Fibroblast of the conjunctiva (primary cell): ENCODE results near the gene ELP4.
"Not testable (repeated sequence)": the region's sequence is repeated elsewhere in the genome, so short reads cannot be mapped to it uniquely, and the experiment has no call there.

ENCODE experiments used
- DNase-seq: peaks from one replicate; pipeline ENCODE4 v3.0.0-alpha.2; 2010; ENCODE audit warnings: low read depth

ELP4 gene

DNA sequence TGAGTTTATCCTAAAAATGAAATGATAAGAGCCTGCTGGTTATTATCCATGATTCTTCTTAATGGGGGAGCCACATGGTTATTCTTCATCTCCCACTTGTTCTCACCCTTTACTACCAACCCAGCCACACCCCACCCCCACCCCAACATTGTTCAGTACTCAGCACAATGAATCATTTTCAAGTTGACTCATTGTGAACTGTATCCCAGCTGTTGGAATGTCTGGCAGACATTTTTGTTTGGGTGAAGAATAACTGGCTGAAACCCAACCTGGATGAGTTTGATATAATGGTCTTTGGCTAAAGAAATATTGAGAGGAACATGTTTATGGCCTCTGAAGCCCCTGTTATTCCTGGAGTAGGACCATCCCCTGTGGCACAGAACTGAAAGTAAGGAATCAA, 136.2 kb downstream of the ELP4 start:
- DNase-seq = peak; percentile 68

DNA sequence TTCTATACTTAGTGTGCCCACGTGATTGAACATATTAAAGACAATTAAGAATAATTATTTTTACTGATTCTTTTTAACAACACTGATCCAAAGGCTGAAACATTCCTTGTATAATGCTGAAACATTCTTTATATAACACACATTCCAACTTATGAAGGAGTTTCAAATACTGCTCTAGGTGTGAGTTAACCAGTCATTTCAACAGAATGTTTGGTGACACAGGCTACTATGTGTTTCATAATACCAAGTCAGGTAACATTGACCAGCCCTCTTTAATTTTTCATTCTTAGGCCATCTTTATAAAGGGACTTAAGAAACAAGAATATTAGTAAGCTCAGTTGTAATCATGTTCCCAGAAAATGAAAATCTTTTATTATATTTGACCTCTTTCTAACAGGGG, 136.6 kb downstream of the ELP4 start:
- DNase-seq = no peak

DNA sequence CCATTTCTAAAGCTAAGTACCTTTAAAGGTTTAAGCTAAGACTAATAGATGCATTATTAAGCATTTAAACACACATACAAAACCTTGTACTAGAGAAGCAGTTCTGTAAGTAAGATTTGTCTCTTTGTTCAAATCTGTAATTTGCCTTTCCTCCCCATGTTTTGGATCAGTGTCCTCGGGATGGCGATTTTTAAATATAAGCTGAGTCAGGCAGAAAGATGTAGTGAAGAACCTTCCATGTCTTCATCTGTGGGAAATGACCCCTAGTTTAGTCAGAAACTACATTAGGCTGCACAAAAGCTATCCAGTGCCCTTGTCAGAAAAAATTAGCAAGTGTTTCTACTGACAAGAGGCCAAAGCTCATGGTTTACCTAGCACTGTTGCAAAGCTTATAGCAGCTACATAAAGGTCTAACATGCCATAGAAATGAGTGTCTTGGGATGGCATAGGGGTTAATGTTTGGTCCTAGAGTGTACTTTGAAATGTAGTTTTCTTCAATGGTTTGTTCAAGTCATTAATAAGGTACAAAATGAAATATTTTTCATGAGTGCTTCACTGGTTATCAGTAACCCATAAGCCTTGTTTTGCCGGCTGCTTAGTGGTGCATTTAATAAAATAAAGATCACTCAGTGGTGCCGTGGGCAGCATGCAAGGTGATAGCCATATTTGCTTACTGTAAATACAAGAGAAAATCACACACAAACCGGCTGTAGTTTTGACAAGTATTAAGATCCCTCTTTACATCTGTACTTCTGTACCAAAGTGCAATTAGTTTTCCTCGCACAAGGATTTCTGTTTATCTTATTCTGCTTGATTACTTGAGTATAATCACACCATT, 139.8 kb downstream of the ELP4 start:
- no peak for DNase-seq

DNA sequence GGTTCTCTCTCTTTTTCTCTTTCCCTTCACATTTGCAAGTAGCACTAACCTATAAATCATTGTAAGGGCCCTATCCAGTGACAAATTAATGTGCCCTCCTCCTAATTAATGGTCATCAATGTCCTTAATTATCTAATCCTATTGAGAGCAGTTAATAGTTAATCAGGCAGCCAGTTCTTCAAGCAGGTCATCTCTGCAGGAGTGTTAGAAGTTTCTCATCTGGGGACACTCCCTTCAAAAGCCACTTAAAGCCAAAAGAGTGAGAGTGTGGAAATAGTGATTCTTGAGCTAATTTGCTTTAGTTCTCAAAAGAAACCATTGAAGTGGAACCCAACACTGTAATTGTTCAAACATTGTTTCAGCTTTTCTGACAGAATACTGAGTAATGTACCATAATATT, 141.6 kb downstream of the ELP4 start:
- DNase-seq = no peak

DNA sequence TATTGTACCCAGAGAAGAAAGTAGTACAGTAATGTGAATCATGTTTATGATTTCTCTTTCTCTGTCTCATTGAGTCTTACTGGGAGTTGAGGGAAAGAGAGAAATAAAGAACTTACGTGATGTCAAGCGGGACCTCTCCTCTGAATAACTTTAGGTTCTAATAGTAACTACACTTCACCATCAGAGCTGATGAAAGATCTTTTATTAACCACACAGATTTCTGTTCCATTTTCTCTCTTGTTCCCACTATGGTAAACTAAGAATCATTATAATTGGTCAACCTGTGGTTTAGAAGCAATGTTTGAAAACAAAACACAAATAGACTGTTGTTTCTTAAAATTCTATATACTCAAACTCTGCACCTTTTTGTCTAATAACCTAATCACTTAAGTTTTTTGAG, 142.3 kb downstream of the ELP4 start:
- no peak for DNase-seq

DNA sequence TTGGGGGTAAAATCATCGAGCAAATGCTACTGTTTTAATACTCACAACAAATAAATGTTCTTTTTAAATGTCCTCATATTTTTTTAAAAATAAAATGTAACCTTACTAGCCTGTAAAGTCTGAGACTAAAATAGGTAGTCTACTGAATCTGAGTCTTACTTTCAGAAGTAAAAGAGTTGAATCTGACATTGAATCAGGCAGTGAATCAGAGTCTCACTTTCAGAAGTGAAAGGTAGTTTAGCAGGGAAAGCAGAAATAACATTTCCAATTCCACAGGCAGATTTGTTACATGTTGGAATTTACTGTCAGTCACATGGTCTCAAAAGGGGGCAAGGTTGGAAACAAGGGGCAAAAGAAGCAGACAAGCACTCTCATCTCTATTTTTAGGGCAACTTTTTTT, 143.0 kb downstream of the ELP4 start:
- DNase-seq = no peak

DNA sequence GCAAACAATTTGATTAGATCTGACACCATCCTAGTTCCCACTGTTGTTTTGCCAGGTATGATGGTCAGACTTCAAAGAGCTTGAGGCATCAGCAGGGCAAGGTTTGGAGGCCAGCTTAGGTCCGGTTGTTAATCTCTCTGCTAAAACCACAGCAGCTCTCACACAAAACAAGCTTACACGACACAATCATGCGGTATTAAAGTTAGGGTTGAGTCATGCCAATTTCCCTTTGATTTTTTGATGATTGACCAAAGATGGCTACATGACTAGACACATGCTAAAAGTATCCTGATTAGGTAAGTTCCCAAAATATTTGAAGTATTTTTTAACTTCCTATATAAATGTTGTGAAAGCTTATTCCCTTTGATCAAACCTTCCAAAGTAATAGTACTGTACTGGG, 145.9 kb downstream of the ELP4 start:
- no peak for DNase-seq

DNA sequence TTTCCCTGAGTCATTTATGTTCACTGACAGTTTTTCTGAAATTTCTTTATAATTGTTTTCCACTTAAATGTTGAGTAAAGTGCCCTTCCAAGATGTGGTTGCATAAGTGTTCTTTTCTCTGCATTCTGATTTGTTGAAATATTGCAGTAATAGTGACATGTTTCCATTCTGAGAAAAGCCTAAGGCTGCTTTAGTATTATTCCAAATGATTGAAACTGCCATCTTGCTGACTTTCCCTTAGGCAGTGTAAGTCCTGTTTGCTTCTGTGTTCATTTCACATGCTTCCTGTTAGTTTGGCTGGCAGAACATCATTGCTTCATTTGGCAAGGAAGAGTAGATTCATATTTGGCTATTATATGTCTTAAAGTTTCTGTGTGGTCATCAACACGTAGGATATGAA, 146.5 kb downstream of the ELP4 start:
- no peak for DNase-seq

DNA sequence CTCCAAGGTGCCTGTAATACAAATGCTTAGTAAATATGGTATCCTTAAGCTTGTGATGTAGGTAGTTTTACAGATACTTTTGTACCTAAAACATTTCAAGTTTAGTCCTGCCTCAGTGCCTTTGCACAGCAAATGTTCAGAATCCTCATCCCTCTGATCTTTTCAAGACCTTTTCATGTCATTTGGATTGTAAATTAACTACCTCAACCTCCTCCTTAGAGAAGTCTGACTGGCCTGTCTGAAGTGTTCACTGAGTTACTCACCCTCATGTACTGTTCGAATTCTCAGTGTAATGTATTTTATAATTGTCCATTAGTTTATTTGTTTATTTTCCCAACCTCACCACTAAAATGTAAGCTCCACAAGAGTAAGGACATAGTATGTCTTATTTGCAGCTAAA, 147.5 kb downstream of the ELP4 start:
- DNase-seq = no peak

DNA sequence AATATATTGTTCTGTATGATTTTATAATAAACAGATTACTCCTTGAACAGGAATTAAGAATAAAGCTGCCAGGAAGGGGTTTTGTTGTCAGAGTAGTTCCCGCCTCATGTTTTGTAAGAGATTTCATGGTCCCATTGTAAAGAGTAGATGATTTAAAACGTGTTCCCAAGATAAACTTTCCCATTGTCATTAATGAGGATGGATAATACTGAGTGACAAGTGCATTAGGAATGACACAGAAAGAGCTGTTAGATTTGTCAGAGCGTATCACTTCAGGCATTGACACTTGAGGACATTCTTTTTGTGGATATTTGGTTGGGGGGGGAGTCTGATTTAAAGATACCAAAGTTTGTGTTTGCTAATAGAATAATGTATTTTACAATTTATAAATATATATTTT, 154.6 kb downstream of the ELP4 start:
- no peak for DNase-seq

DNA sequence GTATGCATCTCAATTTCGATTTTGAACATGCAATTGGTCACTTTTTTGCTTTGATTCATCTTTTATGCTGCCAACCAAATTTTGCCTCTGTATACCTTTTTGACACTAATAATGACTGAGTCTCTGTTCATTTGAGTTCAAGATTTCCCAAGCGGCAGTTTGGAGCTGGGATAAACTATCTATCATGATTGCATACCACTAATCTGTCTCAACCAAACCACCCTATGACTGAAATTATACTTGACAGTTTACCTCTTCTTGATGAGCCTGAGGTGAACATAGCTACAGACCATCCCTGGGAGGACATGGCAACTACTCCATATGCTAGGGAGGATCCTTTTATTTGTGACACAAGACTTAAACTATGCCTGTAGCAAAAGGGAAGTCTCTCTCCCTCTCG, 155.4 kb downstream of the ELP4 start:
- no peak for DNase-seq

DNA sequence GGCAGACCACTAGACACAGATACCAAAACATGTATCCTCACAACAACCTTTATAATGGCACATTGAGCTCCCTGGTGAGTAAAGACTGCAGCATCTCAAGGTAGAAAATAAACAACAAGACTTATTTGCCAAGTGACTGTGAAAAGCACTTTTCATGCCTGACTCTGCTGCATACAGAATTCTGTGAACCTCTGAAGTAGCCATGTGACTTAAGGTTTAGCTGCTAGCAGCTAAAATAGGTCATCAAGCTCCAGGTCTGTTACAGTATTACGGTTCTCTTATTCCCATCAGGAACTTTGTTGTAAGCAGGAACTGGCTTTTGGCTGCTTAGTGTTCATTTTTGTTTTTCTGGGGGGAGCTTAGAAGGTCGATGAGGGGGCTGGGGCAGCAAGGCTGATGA, 162.1 kb downstream of the ELP4 start:
- DNase-seq = no peak

DNA sequence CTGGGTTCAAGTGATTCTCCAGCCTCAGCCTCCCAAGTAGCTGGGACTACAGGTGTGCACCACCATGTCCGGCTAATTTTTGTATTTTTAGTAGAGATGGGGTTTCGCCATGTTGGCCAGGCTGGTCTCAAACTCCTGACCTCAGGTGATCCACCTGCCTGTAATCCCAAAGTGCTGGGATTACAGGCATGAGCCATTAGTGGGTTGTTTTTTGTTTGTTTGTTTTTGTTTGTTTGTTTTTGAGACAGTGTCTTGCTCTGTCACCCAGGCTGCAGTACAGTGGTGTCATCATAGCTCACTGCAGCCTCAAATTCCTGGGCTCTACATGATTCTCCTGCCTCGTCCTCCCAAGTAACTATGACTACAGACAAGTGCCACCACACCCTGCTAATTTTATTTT, 163.5 kb downstream of the ELP4 start:
- not testable (repeated sequence) for DNase-seq

DNA sequence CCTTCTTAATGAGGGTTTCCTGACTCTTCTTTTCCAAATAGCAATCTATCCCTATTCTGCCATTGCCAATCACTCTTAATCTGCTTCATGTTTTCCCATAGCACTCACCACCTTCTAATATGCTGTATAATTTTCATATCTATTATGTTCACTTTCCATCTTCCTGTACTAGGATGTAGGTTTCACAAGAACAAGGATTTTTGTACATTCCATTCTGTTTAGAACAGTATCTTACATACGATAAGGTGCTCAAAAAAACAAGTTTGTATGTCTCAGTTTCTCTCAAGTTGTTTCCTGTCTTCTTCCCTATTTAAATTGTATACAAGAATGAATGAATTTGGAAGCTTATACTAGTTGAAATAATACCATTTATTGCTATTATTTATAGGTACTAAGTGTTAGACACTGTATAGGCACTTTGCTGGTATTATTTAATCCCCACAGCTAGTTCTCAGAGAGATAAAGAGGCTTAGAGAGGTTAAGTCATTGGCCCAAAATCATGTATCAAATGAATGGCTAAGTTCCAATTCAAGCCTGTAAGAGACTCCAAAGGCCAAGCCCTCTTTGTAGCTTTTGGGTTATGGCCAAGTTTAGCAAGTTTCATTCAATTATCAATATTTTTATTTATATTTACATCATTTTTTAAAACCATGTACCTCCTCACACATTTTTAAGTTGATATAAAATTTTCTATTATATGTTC, 166.9 kb downstream of the ELP4 start:
- no peak for DNase-seq

DNA sequence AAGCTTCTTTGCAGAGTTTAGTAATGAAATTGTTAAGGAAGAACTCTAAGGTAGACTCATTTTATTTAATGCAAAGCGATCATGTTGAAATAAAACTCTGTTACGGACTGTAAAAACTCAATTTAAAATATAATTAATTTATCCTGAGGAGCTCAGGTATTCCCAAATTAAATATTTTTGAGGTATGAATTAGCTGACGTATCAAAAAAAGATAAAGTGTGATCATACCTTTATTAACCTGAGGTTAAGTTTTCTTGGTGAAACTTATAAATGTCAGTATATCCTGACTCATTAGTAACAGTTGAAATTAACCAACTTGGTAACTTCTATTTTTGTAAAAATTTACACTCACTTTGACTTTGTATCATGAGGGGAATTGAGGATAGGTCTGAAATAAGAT, 171.2 kb downstream of the ELP4 start:
- DNase-seq = no peak

DNA sequence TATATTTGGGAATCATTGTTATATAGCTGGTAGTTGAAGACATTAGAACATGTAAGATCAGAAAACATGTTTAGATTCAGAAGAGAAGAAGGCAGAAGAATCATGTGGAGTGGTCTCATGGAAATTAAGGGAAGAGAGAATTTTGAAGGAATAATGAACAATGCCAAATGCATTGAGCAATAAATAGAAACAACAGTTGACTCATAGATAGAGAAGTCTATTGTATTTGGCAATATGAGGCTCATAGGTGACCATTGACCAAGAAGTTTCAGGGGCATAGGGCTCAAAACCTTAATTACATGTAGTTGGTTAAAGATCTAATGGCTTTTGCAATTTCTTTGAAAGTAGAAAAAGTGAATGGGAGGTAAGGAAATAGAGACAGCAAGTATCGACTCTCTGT, 177.7 kb downstream of the ELP4 start:
- no peak for DNase-seq

DNA sequence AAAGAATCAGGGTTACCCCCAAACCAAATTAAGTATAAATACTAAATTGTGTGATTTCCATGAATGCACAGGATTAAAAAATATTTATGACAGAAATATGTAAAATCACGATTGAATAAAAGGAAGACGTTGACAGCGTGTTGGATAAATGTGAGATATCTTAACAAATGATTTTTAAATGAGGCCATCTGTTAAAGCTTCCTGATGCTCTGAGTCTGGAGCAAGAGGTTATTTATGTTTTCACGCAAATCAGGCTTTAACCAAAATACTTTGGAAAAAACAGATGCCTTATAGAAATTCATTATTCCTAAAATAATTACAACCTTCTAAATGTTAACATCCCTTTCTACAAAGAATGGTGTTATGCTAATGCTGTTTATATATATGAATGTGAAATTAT, 178.3 kb downstream of the ELP4 start:
- DNase-seq = no peak

DNA sequence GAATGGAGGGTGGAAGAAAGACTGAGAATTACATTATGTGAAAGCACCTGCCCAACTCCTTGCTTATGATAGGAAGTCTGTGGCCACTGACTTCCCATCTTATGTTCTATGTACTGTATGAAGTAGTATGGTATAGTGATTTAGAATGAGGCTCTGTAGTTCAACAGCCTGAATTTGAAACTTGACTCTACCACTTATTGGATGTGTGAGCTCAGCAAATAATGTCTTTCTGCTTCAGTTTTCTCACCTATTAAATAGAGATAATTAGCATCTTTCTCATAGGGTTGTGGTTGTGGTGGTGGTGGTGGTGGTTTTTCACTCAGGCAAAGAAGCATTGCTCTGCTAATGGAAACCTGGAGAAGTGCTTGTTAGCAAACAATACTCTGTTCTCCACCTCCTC, 180.0 kb downstream of the ELP4 start:
- DNase-seq = no peak

DNA sequence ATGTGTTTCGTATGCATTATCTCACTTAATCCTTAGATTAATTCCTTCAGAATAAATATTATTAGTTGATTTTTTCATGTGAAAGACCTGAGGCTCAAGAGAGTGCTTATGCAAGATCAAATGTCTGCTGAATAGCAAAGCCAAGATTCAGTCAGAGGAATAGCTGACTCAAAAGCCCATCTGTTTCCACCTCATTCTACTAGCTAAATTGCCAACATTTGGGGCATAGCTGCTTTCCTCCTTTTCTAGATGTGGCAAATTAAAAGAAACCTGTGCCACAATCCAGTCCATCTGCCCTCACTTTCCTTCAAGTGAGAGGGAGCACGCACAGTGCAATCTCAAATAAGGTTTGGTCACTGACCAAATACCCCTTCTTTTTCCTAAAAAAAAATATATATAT, 180.5 kb downstream of the ELP4 start:
- no peak for DNase-seq

DNA sequence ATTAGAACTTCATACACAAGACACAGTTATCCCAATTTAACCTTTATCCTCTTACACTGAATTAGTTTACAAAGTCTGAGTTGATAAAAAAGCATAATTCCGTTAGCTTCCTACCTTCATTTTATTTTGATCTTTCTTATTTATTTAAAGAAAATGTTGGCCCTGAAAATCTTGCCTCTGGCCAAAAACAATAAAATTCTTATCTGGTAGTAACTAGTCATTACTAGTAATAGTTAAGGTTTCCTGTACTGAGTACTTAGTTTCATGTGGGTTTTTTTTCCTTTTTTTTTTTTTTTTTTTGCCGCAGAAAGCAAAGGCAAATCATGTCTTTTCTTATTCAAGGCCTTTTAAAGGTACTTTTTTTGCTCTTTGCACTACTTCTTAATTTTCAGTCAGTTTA, 180.9 kb downstream of the ELP4 start:
- no peak for DNase-seq

DNA sequence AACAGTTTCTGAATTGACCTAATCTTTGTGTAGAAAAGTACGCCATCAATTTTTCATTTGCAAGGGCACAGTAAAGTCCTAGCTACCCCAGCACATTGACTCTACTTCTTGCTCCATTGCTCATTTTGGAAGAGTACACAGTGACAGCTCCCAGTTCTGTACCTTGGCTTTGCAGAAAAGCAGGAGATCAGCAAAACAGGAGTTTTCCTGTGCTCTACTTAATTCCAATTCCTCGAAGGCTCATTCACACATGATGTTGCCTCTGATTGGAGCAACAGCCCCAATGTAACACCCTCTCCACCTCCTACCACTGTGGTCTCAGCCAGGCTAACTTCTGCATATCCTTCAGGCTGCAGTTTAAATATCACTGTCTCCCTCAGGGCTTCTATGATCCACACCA, 182.9 kb downstream of the ELP4 start:
- no peak for DNase-seq

DNA sequence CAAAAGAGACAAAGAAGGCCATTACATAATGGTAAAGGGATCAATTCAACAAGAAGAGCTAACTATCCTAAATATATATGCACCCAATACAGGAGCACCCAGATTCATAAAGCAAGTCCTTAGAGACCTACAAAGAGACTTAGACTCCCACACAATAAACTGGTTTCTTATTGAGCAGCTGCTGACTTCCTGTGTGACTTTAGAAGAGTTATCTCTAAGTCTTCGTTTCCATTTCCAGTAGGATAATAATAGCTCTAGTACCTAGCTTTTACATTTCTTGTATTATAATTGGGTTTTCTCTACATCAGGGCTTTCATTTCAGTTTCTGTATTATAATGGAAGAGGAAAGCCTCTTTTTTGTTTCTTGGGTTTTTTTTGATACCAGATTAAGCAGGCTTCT, 187.5 kb downstream of the ELP4 start:
- DNase-seq = not testable (repeated sequence)

DNA sequence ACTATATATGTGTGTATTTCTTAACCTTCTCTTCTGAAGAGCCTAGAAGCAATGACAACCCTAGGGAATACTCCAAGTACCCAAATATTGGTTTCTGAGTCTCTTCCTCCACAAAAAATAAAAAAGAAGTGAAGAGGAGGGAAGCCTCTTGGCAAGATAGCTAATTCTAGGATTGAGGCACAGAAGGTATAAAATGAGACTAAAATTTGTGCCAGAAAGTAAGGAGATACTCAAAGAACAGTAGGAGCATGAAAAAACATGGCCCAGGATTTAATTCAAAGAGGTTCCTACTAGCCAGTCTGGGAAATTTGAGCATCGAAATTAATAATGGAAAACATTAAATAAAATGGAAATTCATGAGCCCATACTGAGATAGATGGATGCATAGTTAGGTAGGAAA, 189.5 kb downstream of the ELP4 start:
- no peak for DNase-seq

DNA sequence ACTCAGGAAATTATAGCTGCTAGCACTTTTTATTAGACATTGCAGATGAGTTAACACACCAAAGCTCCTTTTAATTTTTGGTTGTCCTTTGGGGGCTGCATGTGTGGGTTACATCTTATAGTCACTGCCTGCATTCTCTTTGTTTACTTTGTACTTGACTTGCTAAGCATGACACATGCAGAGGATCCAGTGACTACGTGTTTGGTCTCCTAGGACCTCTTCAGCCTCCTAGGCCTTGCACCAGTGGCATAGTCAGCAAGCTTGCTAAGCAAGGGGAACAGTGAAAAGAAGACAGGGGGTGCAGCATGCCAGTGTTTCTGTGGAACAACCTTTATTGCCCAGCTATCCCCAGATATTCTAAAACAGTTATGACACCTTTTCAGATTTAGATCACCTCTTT, 193.4 kb downstream of the ELP4 start:
- no peak for DNase-seq
